Cardiac septum (tissue), 1 donor: Measurements from ENCODE around the gene ASRGL1. TPM values are rescaled to one million over a fixed set of nuclear protein-coding genes. Genes with fewer than 3 reads are reported as not detected.
"Not testable (repeated sequence)": the region's sequence is repeated elsewhere in the genome, so short reads cannot be mapped to it uniquely, and the experiment has no call there.

ENCODE experiments used
- DNase-seq: peaks from one replicate; pipeline ENCODE4 v3.0.0-alpha.2; 2020; ENCODE audit warnings: low spot score
- intact Hi-C: fragments of 100-400 bp; cut with DNase I; formaldehyde crosslinking; loops from one replicate; pipeline ENCODE4 v1.14.0; 2022
- long read RNA-seq: library from polyadenylated mRNA; unstranded; transcript quantifications from one replicate; pipeline ENCODE4 v2.0.0, GENCODE V29; 2021
- total RNA-seq: library from RNA; stranded (reverse); fragmentation: NEBNext Ultra II Directional; extraction: Animal tissue kit (Norgen Biotek cat#: 25700); gene quantifications from one replicate; pipeline ENCODE4 v1.2.1, GENCODE V29; 2021
- donor health status: DM: no; HTN: no; CAD: no.

ASRGL1 gene
- 9.2 TPM for total RNA-seq
- long read RNA-seq, transcript ASRGL1-201 (7 exons, 2,182 nt): major isoform, 7 of 16 reads
- long read RNA-seq, partial matches to known transcripts: 2 of 16 reads
- long read RNA-seq, other reads (novel, unspliced or antisense): 4 of 16 reads

DNA sequence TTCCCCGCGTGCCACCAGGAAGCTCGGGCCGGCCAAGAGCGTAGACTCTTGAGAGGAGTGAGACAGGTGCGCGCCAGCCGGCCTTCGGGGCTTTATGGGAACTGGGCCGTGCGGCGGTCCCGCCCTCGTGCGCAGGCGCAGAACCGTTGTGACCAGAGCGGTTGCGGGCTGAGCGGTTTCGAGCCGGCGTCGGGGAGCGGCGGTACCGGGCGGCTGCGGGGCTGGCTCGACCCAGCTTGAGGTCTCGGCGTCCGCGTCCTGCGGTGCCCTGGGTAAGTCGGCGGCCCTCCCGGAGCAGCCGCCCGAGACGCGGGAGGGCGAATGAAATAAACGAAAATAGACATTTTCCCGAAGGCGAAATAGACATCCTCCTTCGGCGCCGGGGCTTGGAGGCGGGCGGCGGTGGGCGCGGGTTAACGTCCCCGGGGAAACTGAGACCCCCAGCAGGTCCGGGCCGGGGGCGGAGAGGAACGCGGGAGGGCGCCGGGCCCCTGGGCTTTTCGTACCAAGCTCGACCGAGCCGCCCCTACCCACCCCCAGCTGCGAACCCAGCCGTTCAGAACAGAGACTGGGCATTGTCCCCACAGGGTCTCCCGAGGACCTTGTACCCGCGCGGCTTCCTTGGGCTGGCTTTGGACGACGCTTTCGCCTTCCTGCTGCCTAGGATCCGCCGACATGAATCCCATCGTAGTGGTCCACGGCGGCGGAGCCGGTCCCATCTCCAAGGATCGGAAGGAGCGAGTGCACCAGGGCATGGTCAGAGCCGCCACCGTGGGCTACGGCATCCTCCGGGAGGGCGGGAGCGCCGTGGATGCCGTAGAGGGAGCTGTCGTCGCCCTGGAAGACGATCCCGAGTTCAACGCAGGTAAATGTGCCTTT lies at the start of gene ASRGL1:
TSS of gene ASRGL1 (plus strand) at position 146 of the 879 bp plus-strand sequence. CDS start at position 676, 530 bp downstream.
- intact Hi-C loops: loop anchor here (5.0 kb wide), 1 partner anchor 40 kb away; no protein-coding TSS in a partner anchor
- peak; percentile 96 for DNase-seq

GRCh38 chr11:62295504-62295903 lies 41.7 kb upstream of the ASRGL1 start:
- intact Hi-C loops: no loop called here
- DNase-seq: no peak

GRCh38 chr11:62298975-62299374 lies 38.3 kb upstream of the ASRGL1 start, which contains the start of gene SCGB1D4:
SCGB1D4 (minus strand) TSS chr11:62299075; CDS start chr11:62299010, 65 bp downstream.
- intact Hi-C loops: no loop called here
- DNase-seq: no peak

DNA sequence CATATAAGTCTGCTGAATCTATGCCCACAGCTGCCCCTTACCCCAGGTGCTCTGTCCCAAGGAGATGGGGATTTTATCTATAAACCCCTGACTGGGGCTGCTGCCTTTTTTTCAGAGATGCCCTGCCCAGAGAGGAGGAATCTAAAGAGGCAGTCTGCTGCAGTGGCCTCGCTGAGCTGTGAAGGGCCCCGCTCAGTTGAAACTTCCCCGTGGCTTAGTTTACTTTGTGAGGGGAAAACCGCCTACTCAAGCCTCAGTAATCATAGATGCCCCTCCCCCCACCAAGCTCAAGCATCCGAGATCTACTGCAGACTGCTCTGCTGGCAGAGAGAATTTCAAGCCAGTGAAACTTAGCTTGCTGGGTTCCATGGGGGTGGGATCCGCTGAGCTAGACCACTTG lies 31.0 kb upstream of the ASRGL1 start:
- intact Hi-C loops: no loop called here
- no peak for DNase-seq

DNA sequence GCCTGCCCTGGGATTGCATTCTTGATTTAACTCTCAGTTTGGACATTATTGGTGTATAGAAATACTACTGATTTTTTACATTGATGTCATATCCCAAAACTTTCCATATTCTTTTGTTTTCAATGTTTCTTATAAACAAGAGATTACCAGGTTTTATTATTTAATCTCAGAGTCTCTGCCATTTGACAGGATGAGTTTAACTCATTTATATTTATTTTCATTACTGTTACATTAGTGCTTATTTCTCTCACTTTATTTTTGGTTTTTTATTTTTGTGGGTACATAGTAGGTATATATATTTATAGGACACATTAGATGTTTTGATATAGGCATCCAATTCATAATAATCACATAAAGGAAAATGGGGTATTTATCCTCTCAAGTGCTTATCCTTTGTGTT lies 29.3 kb upstream of the ASRGL1 start:
- DNase-seq: no peak
- intact Hi-C loops: no loop called here

GRCh38 chr11:62309991-62310390 lies 27.3 kb upstream of the ASRGL1 start:
- DNase-seq: no peak
- intact Hi-C loops: loop anchor here (2.0 to 5.0 kb wide), 2 partner anchors 93 to 139 kb away; no protein-coding TSS in a partner anchor

- no peak for DNase-seq
- intact Hi-C loops: no loop called here
These were observed 21.8 kb upstream of the ASRGL1 start for GRCh38 chr11:62315431-62315830.

GRCh38 chr11:62322524-62322923 lies 14.7 kb upstream of the ASRGL1 start:
- no peak for DNase-seq
- intact Hi-C loops: no loop called here

DNA sequence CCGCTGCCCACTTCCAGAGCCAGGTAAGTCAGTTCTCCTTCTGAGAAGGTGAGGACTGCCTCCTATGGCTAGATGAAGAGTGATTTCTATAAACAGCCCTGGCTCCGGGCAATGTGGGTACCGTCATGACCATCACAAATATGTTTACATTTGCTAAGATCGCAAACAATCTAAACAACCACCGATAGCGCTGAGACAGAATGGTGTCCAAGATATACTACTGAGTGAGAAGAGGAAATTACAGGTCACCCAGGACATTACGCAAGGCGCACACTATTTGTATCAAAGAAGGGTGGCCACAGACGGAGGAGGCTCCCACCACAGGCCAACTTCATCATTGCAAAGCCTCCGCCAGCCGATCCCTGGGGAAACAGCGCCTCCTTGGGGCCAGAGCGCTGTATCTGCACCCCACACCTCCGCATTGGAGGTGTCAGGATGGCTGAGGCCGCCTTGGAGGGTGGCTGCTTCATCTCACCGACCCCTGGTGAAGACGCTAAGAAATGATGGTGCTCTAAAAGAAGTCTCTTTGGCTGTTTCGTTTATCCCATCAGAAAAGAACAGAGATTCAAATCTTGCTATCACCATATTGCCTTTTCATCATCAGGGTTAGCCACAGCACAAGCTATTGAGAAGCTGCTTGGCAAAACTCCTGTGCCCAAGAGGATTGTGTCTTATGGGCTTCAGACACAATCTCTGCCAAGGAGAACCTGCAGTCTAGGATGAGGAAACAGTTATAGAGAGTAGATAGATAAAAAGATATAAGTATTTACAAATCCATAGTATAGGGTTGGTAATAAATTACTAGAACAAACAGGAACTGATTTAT lies 12.3 kb upstream of the ASRGL1 start:
- intact Hi-C loops: no loop called here

DNA sequence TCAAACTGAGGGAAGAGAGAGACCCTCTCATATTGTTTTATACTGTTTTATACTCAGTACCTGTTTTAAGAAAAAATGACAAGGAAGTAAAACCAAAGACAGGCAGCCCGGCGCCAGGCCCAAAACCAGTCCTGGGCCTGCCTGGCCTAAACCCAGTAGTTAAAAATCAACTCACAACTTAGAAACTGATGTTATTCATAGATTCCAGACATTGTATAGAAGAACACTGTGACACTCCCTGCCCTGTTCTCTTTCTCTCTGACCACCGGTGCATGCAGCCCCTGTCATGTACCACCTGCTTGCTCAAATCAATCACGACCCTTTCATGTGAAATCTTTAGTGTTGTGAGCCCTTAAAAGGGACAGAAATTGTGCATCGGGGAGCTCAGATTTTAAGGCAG lies 11.5 kb upstream of the ASRGL1 start:
- intact Hi-C loops, DNase-seq: not testable (repeated sequence)

More for the DNA sequence above, 12.3 kb upstream of the ASRGL1 start:
- DNase-seq: peak; percentile 85

DNA sequence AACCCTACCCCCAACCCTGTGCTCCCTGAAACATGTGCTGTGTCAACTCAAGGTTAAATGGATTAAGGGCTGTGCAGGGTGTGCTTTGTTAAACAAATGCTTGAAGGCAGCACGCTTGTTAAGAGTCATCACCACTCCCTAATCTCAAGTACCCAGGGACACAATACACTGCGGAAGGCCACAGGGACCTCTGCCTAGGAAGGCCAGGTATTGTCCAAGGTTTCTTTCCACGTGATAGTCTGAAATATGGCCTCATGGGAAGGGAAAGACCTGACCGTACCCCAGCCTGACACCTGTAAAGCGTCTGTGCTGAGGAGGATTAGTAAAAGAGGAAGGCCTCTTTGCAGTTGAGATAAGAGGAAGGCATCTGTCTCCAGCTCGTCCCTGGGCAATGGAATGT lies 10.5 kb upstream of the ASRGL1 start:
- DNase-seq, intact Hi-C loops: not testable (repeated sequence)

DNA sequence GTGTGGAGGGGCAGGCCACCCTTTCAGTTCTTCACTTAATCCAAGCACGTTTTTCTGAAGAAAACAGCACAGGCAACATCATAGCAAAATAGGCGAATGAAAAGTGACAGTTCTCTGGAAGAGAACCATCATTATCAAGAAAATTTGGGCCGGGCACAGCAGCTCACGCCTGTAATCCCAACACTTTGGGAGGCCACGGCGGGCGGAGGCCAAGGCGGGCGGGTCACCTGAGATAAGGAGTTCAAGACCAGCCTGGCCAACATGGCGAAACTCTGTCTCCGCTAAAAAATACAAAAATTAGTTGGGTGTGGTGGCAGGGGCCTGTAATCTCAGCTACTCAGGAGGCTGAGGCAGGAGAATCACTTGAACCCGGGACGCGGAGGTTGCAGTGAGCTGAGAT lies 9.7 kb upstream of the ASRGL1 start:
- DNase-seq, intact Hi-C loops: not testable (repeated sequence)

GRCh38 chr11:62331264-62331663 lies 6.0 kb upstream of the ASRGL1 start:
- DNase-seq, intact Hi-C loops: not testable (repeated sequence)

- DNase-seq: no peak
- intact Hi-C loops: no loop called here
These were observed 3.5 kb upstream of the ASRGL1 start for GRCh38 chr11:62333768-62334167.

- intact Hi-C loops: loop anchor here (5.0 kb wide), 1 partner anchor 40 kb away; no protein-coding TSS in a partner anchor
- not testable (repeated sequence) for DNase-seq
These were observed 322 bp upstream of the ASRGL1 start for GRCh38 chr11:62336949-62337302.

- DNase-seq: no peak
- intact Hi-C loops: loop anchor here (5.0 kb wide), 1 partner anchor 39 kb away; no protein-coding TSS in a partner anchor
These were observed 970 bp downstream of the ASRGL1 start for GRCh38 chr11:62338218-62338617.

DNA sequence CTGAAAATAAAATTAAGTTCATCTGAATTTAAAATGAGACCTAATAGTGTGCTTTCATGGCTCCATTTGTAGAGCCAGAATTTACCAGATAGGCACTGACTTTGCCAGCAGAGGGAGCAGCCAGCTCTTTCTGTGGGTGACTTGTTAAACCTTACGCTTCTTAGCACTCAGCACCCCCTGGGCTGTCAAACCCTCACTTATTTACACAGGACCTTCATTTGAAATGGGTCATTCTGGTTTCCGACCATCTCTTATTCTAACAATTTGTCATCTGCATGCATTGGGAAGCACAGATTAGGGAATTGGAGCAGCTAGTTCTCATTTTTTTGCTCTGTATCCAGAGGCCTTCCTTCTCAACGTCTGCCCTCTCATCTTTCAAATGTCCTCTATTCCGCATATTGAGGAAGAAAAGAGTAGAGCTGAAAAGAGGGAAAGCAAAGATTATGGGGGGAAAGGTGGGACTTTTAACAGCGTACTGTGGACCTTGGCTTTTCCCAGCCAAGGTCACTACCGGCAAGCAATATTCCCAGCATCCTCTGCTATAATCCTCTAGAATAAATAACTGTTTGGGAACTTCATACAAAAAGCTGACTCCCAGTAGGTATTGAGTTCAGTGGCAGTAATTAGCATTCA lies 3.1 kb downstream of the ASRGL1 start:
- intact Hi-C loops: no loop called here

DNA sequence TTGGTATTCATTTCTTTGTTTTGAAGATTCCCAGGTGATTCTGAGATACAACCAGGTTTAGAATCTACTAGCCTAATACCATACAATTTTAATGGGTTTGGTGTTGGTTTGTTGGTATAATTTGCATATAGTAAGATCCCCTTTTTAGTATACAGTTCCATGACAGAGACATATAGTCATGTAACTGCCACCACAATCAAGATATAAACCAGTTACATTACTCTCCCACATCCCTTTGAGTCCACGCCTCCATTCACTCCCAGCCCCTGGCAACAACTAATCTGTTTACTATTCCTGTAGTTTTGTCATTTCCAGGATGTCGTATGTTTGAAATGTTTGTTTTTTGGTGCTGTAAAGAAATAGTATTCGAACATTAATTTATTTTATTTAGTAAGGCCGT lies 4.3 kb downstream of the ASRGL1 start:
- DNase-seq: no peak
- intact Hi-C loops: no loop called here

More for the DNA sequence above, 3.1 kb downstream of the ASRGL1 start:
- no peak for DNase-seq

DNA sequence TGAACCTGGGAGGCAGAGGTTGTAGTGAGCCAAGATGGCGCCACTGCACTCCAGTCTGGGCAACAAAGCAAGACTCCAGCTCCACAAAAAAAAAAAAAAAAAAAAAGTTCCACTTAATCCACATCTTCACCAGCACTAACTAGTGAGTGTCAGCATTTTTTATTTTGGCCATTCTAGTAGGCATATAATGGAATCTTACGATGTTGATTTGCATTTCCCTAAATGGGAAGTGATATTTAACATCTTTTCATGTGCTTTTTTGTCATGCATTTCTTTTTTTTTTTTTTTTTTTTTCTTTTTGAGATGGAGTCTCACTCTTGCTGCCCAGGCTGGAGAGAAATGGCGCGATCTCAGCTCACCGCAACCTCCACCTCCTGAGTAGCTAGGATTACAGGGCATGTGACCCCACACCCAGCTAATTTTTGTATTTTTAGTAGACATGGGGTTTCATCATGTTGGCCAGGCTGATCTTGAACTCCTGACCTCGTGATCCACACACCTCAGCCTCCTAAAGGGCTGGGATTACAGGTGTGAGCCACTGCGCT lies 6.5 kb downstream of the ASRGL1 start:
- intact Hi-C loops, DNase-seq: not testable (repeated sequence)
